GM23338 (cell line): Measurements from ENCODE around the gene MRPL28.

ENCODE experiments used
- CREB1 ChIP-seq: fragments of 250-450 bp; sonication (Bioruptor Pico); IDR thresholded peaks from 2 replicates; pipeline ENCODE4 v1.5.0; 2020; ENCODE audit warnings: low read depth, mild to moderate bottlenecking, moderate library complexity
- CTCF ChIP-seq, 2 experiments: fragments of 200-600 bp in 1 of 2; sonication (generic) in 1 of 2; conservative IDR thresholded peaks; 2 replicates each; pipeline versions ENCODE4 v1.5.1 to v1.6.1; 2016 to 2017; ENCODE audit warnings: antibody characterized with exemption in 2 of 2, low read depth in 2 of 2, mild to moderate bottlenecking in 2 of 2, moderate library complexity in 1 of 2
- EZH2 ChIP-seq: fragments of 200-600 bp; sonication (generic); IDR thresholded peaks from one replicate; pipeline ENCODE4 v1.8.0; 2017; ENCODE audit warnings: antibody characterized with exemption, mild to moderate bottlenecking, low read depth; ENCODE audit not compliant: unreplicated experiment
- EZH2phosphoT487 ChIP-seq: fragments of 200-600 bp; sonication (generic); IDR thresholded peaks from one replicate; pipeline ENCODE4 v1.8.1; 2018; ENCODE audit warnings: antibody characterized with exemption; ENCODE audit not compliant: unreplicated experiment
- JUNB ChIP-seq: IDR thresholded peaks from one replicate; pipeline ENCODE4 v1.6.1; 2016; ENCODE audit warnings: antibody characterized with exemption; ENCODE audit not compliant: unreplicated experiment
- POLR2AphosphoS5 ChIP-seq: IDR thresholded peaks from 2 replicates; pipeline ENCODE4 v1.6.1; 2016; ENCODE audit warnings: antibody characterized with exemption, low read depth
- REST ChIP-seq: IDR thresholded peaks from one replicate; pipeline ENCODE4 v1.6.1; 2018; ENCODE audit warnings: antibody characterized with exemption; ENCODE audit not compliant: unreplicated experiment

GRCh38 chr16:342455-343213, 27.7 kb downstream of the MRPL28 start:
- TF ChIP-seq CTCF (conservative IDR thresholded peaks at IDR 0.05; ENCODE audit: low read depth in 2 of 2) (no peak), POLR2AphosphoS5 (no peak), EZH2phosphoT487 (no peak), EZH2 (no peak), CREB1 (CRISPR knock-in tag) (no peak), JUNB (no peak), REST (no peak)
